GM18519 (cell line): Measurements from ENCODE around the gene USH1C.

ENCODE experiments used
- ATAC-seq: cut with Tn5 transposase; IDR thresholded peaks from one replicate; pipeline ENCODE4 v1.9.1; 2021; ENCODE audit warnings: mild to moderate bottlenecking, moderate library complexity; ENCODE audit not compliant: unreplicated experiment, low FRiP score

The USH1C gene

GRCh38 chr11:17550450-17551346 lies 6.5 kb upstream of the USH1C start:
- no peak for ATAC-seq

GRCh38 chr11:17548444-17548843 lies 4.2 kb upstream of the USH1C start:
- no peak for ATAC-seq

GRCh38 chr11:17547932-17548331 lies 3.7 kb upstream of the USH1C start:
- no peak for ATAC-seq

- ATAC-seq, result no peak
Observed at GRCh38 chr11:17547051-17547577, 2.9 kb upstream of the USH1C start, which contains the start of gene OTOG. TSS of gene OTOG (plus strand) at chr11:17547259. CDS start at chr11:17547373, 114 bp downstream.

GRCh38 chr11:17546240-17546639 lies 2.0 kb upstream of the USH1C start:
- no peak for ATAC-seq

GRCh38 chr11:17543574-17544180 lies 539 bp downstream of the USH1C start:
- ATAC-seq, result no peak

GRCh38 chr11:17543041-17543440 lies 1.2 kb downstream of the USH1C start:
- no peak for ATAC-seq

- ATAC-seq, result no peak
Observed at GRCh38 chr11:17542249-17542648, 2.0 kb downstream of the USH1C start.

GRCh38 chr11:17541330-17541885 lies 2.8 kb downstream of the USH1C start:
- no peak for ATAC-seq

- ATAC-seq, result no peak
Observed at GRCh38 chr11:17540807-17541206, 3.4 kb downstream of the USH1C start.

GRCh38 chr11:17538731-17539130 lies 5.5 kb downstream of the USH1C start:
- ATAC-seq, result no peak

- no peak for ATAC-seq
Observed at GRCh38 chr11:17538054-17538453, 6.2 kb downstream of the USH1C start.

- no peak for ATAC-seq
Observed at GRCh38 chr11:17537261-17537660, 7.0 kb downstream of the USH1C start.

GRCh38 chr11:17535488-17535887 lies 8.7 kb downstream of the USH1C start:
- no peak for ATAC-seq

- ATAC-seq, result no peak
Observed at GRCh38 chr11:17533778-17534415, 10.3 kb downstream of the USH1C start.

- no peak for ATAC-seq
Observed at GRCh38 chr11:17533341-17533740, 10.9 kb downstream of the USH1C start.

- ATAC-seq, result no peak
Observed at GRCh38 chr11:17532784-17533183, 11.4 kb downstream of the USH1C start.

GRCh38 chr11:17531636-17532113 lies 12.5 kb downstream of the USH1C start:
- ATAC-seq, result no peak

- no peak for ATAC-seq
Observed at GRCh38 chr11:17531071-17531600, 13.1 kb downstream of the USH1C start.

GRCh38 chr11:17529844-17530185 lies 14.4 kb downstream of the USH1C start:
- ATAC-seq, result no peak
